ENCODE data around the gene SMG6.

SMG6 gene

DNA sequence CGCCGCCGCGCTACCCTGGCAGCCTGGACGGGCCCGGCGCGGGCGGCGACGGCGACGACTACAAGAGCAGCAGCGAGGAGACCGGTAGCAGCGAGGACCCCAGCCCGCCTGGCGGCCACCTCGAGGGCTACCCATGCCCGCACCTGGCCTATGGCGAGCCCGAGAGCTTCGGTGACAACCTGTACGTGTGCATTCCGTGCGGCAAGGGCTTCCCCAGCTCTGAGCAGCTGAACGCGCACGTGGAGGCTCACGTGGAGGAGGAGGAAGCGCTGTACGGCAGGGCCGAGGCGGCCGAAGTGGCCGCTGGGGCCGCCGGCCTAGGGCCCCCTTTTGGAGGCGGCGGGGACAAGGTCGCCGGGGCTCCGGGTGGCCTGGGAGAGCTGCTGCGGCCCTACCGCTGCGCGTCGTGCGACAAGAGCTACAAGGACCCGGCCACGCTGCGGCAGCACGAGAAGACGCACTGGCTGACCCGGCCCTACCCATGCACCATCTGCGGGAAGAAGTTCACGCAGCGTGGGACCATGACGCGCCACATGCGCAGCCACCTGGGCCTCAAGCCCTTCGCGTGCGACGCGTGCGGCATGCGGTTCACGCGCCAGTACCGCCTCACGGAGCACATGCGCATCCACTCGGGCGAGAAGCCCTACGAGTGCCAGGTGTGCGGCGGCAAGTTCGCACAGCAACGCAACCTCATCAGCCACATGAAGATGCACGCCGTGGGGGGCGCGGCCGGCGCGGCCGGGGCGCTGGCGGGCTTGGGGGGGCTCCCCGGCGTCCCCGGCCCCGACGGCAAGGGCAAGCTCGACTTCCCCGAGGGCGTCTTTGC lies 245.6 kb downstream of the SMG6 start:
- Histone ChIP-seq H3K4me3 (peak overlapping the region in 1 of 2 donors; percentile 60), H3K27me3 (peaks cover 0 to 28% of the 10 kb centered on the region in 2 donors), H3K27ac (peak overlapping the region; percentile 32 to 58), H3K4me1 (peaks cover 0 to 42% (median 28%) of the 10 kb centered on the region in 4 donors), H3K9me3 (no peaks in the 10 kb centered on the region), H3K36me3 (peaks cover 3 to 55% (median 21%) of the 10 kb centered on the region in 3 donors)
- TF ChIP-seq, protein P1, sequence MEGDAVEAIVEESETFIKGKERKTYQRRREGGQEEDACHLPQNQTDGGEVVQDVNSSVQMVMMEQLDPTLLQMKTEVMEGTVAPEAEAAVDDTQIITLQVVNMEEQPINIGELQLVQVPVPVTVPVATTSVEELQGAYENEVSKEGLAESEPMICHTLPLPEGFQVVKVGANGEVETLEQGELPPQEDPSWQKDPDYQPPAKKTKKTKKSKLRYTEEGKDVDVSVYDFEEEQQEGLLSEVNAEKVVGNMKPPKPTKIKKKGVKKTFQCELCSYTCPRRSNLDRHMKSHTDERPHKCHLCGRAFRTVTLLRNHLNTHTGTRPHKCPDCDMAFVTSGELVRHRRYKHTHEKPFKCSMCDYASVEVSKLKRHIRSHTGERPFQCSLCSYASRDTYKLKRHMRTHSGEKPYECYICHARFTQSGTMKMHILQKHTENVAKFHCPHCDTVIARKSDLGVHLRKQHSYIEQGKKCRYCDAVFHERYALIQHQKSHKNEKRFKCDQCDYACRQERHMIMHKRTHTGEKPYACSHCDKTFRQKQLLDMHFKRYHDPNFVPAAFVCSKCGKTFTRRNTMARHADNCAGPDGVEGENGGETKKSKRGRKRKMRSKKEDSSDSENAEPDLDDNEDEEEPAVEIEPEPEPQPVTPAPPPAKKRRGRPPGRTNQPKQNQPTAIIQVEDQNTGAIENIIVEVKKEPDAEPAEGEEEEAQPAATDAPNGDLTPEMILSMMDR (IDR thresholded peaks at IDR 0.05) = no peak
- DNase-seq = no peak
- intact Hi-C loops (cut with DNase I; ENCODE audit: low total_unique reads) = no loop called here

DNA sequence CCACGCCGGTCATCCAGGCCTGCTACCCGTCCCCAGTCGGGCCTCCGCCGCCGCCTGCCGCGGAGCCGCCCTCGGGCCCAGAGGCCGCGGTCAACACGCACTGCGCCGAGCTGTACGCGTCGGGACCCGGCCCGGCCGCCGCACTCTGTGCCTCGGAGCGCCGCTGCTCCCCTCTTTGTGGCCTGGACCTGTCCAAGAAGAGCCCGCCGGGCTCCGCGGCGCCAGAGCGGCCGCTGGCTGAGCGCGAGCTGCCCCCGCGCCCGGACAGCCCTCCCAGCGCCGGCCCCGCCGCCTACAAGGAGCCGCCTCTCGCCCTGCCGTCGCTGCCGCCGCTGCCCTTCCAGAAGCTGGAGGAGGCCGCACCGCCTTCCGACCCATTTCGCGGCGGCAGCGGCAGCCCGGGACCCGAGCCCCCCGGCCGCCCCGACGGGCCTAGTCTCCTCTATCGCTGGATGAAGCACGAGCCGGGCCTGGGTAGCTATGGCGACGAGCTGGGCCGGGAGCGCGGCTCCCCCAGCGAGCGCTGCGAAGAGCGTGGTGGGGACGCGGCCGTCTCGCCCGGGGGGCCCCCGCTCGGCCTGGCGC lies 246.3 kb downstream of the SMG6 start:
- DNase-seq = no peak
- H3K27me3 ChIP-seq = peaks cover 0 to 30% of the 10 kb centered on the region in 2 donors
- peaks cover 0 to 48% (median 16%) of the 10 kb centered on the region in 3 donors for H3K36me3 ChIP-seq
- intact Hi-C loops (cut with DNase I; ENCODE audit: low total_unique reads) = no loop called here
- TF ChIP-seq, protein P1 (IDR thresholded peaks at IDR 0.05) = no peak
- H3K4me3 ChIP-seq = peak overlapping the region; percentile 51 to 60
- no peak overlapping the region for H3K27ac ChIP-seq
- no peaks in the 10 kb centered on the region for H3K9me3 ChIP-seq
- H3K4me1 ChIP-seq = peaks cover 0 to 35% (median 25%) of the 10 kb centered on the region in 4 donors

DNA sequence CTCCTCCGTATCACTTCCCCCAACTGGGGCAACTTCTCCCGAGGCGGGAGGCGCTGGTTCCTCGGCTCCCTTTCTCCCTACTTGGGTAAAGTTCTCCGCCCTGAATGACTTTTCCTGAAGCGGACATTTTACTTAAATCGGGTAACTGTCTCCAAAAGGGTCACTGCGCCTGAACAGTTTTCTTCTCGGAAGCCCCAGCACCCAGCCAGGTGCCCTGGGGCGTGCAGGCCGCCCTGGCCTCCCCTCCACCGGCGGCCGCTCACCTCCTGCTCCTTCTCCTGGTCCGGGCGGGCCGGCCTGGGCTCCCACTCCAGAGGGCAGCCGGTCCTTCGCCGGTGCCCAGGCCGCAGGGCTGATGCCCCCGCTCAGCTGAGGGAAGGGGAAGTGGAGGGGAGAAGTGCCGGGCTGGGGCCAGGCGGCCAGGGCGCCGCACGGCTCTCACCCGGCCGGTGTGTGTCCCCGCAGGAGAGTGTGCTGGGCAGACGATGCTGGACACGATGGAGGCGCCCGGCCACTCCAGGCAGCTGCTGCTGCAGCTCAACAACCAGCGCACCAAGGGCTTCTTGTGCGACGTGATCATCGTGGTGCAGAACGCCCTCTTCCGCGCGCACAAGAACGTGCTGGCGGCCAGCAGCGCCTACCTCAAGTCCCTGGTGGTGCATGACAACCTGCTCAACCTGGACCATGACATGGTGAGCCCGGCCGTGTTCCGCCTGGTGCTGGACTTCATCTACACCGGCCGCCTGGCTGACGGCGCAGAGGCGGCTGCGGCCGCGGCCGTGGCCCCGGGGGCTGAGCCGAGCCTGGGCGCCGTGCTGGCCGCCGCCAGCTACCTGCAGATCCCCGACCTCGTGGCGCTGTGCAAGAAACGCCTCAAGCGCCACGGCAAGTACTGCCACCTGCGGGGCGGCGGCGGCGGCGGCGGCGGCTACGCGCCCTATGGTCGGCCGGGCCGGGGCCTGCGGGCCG lies 247.1 kb downstream of the SMG6 start:
- H3K36me3 ChIP-seq = peaks cover 0 to 40% (median 15%) of the 10 kb centered on the region in 3 donors
- intact Hi-C loops (cut with DNase I; ENCODE audit: low total_unique reads) = no loop called here
- H3K4me1 ChIP-seq = peaks cover 0 to 37% (median 27%) of the 10 kb centered on the region in 4 donors
- H3K27ac ChIP-seq = peak overlapping the region; percentile 55 to 69
- peak overlapping the region; percentile 51 to 60 for H3K4me3 ChIP-seq
- no peak for DNase-seq
- H3K9me3 ChIP-seq = no peaks in the 10 kb centered on the region
- TF ChIP-seq, protein P1 (IDR thresholded peaks at IDR 0.05) = no peak
- H3K27me3 ChIP-seq = peaks cover 0 to 36% of the 10 kb centered on the region in 2 donors

DNA sequence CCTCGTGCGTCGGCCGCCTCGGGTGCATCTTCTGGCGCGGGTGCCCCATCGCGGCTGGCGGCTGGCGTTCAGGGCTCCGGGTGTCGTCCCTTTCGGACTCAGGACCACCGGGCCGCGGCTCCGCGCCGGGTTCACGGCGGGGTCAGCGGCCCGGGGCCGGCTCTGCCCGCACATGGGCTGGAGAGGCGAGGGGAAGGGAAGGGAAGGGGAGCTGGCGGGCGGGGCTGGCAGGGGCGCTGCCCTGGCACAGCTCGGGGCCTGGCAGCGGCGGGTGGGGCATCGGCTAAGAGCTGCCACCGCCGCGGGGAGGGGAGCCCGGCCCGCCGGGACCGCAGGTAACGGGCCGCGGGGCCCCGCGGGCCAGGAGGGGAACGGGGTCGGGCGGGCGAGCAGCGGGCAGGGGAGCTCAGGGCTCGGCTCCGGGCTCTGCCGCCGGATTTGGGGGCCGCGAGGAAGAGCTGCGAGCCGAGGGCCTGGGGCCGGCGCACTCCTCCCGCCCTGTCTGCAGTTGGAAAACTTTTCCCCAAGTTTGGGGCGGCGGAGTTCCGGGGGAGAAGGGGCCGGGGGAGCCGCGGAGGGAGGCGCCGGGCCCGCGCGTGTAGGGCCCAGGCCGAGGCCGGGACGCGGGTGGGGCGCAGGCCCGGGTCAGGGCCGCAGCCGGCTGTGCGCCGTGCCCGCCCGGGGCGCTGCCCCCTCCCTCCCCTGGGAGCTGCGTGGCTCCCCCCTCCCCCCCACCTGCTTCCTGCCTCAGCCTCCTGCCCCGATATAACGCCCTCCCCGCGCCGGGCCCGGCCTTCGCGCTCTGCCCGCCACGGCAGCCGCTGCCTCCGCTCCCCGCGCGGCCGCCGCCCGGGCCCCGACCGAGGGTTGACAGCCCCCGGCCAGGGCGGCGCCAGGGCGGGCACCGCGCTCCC lies 248.0 kb downstream of the SMG6 start:
- Histone ChIP-seq H3K4me3 (peak overlapping the region; percentile 51 to 60), H3K9me3 (no peaks in the 10 kb centered on the region), H3K27ac (peak overlapping the region; percentile 65 to 69), H3K4me1 (peaks cover 0 to 46% (median 36%) of the 10 kb centered on the region in 4 donors), H3K36me3 (peaks cover 0 to 31% (median 10%) of the 10 kb centered on the region in 3 donors), H3K27me3 (peaks cover 0 to 45% of the 10 kb centered on the region in 2 donors)
- intact Hi-C loops (cut with DNase I; ENCODE audit: low total_unique reads) = loop anchor here (2.0 kb wide), 1 partner anchor 189 kb away; no protein-coding TSS in a partner anchor
- TF ChIP-seq, protein P1 (IDR thresholded peaks at IDR 0.05) = no peak
- DNase-seq = no peak
